HG02623 (cell line): ENCODE measurements around the gene OVCA2.
A peak's percentile ranks its signal among the peaks of the same experiment; 100 is the strongest.

Experiments
- ATAC-seq: cut with Tn5 transposase; IDR thresholded peaks from one replicate; pipeline ENCODE4 v1.9.1; 2021; ENCODE audit warnings: moderate library complexity; ENCODE audit not compliant: unreplicated experiment

Gene OVCA2

GRCh38 chr17:2041561-2042389 is at the start of gene OVCA2:
Gene OVCA2, plus strand, starts transcription at chr17:2042022. Its CDS starts 26 bp downstream, at chr17:2042048.
- peak; percentile 87 for ATAC-seq

GRCh38 chr17:1992541-1992940 is 49.3 kb upstream of the OVCA2 start:
- no peak for ATAC-seq

GRCh38 chr17:1994707-1995106 is 47.1 kb upstream of the OVCA2 start:
- no peak for ATAC-seq

GRCh38 chr17:1995321-1995892 is 46.4 kb upstream of the OVCA2 start:
- no peak for ATAC-seq

- ATAC-seq = no peak
These were observed 45.7 kb upstream of the OVCA2 start for GRCh38 chr17:1995907-1996799.

GRCh38 chr17:1996800-1997288 is 45.0 kb upstream of the OVCA2 start:
- ATAC-seq = no peak

- no peak for ATAC-seq
These were observed 44.4 kb upstream of the OVCA2 start for GRCh38 chr17:1997289-1997926.

GRCh38 chr17:1997927-1998742 is 43.7 kb upstream of the OVCA2 start:
- ATAC-seq = no peak

GRCh38 chr17:1999557-2000251 is 42.1 kb upstream of the OVCA2 start:
- no peak for ATAC-seq

GRCh38 chr17:2002767-2003329 is 39.0 kb upstream of the OVCA2 start:
- ATAC-seq = no peak

- no peak for ATAC-seq
These were observed 38.3 kb upstream of the OVCA2 start for GRCh38 chr17:2003525-2003924.

GRCh38 chr17:2004435-2004952 is 37.3 kb upstream of the OVCA2 start:
- ATAC-seq = no peak

- no peak for ATAC-seq
These were observed 33.3 kb upstream of the OVCA2 start for GRCh38 chr17:2008332-2009126.

- ATAC-seq = no peak
These were observed 32.1 kb upstream of the OVCA2 start for GRCh38 chr17:2009737-2010136.

GRCh38 chr17:2011411-2012371 is 30.1 kb upstream of the OVCA2 start:
- ATAC-seq = no peak

GRCh38 chr17:2012499-2012898 is 29.3 kb upstream of the OVCA2 start:
- ATAC-seq = no peak
